Endothelial cell of umbilical vein (primary cell): Measurements from ENCODE around the gene ISL2. TPM values are rescaled to one million over a fixed set of nuclear protein-coding genes. Genes with fewer than 3 reads are reported as not detected.

Experiments used
- BruUV-seq: library from RNA; stranded (reverse); fragments of 400-500 nt; replicated peaks from 2 replicates; lab custom pipeline; 2021; lab: Mats Ljungman, UMichigan
- CTCF ChIA-PET: fragments of 300-600, 350-600 bp; sonication (Branson Sonifier 250); formaldehyde crosslinking; loops from one replicate; lab custom pipeline; 2021; ENCODE audit warnings: antibody characterized with exemption, inconsistent platforms; lab: Charles Lee
- POLR2A ChIA-PET: fragments of 300-600, 350-600 bp; sonication (Branson Sonifier 250); formaldehyde crosslinking; loops from one replicate; lab custom pipeline; 2021; ENCODE audit warnings: antibody characterized with exemption, inconsistent platforms; lab: Charles Lee
- DNase-seq: peaks from one replicate; pipeline ENCODE4 v3.0.0-alpha.2; 2011; ENCODE audit warnings: low read depth, low spot score
- FAIRE-seq: peaks from 2 replicates; lab custom pipeline; 2011; peaks lifted over from hg19 to GRCh38; lab: Jason Lieb, UNC
- H2AFZ ChIP-seq: 2 replicates; pipeline ENCODE4 v1.6.0; 2012; ENCODE audit warnings: low read depth, low read length, control low read depth, inconsistent platforms
- H3K27ac ChIP-seq: 2 replicates; pipeline ENCODE4 v1.5.1; 2011; ENCODE audit warnings: low read depth, mild to moderate bottlenecking, control low read depth, low read length, moderate library complexity; ENCODE audit not compliant: insufficient read depth
- H3K27me3 ChIP-seq, 2 experiments: 2 replicates each; pipeline versions ENCODE4 v1.6.0 to v1.6.1; 2011; ENCODE audit warnings: low read length in 2 of 2, mixed read lengths in 1 of 2; ENCODE audit not compliant: control insufficient read depth in 2 of 2, insufficient read depth in 2 of 2
- H3K36me3 ChIP-seq, 2 experiments: 2 replicates in 1 of 2; 3 replicates in 1 of 2; pipeline ENCODE4 v1.5.1; 2011; ENCODE audit warnings: low read length in 2 of 2, mild to moderate bottlenecking in 1 of 2, moderate library complexity in 1 of 2; ENCODE audit not compliant: control insufficient read depth in 2 of 2, insufficient read depth in 2 of 2; ENCODE audit errors: extremely low read depth in 1 of 2
- H3K4me1 ChIP-seq: 3 replicates; pipeline ENCODE4 v1.5.1; 2011; ENCODE audit warnings: mild to moderate bottlenecking, low read length; ENCODE audit not compliant: control insufficient read depth, insufficient read depth; ENCODE audit errors: extremely low read depth
- H3K4me2 ChIP-seq: 2 replicates; pipeline ENCODE4 v1.6.1; 2011; ENCODE audit warnings: low read length, control low read depth, mixed read lengths; ENCODE audit not compliant: insufficient read depth
- H3K4me3 ChIP-seq, 3 experiments: fragments of 200-600 bp in 1 of 3; sonication (generic), shearing (Covaris generic) in 1 of 3; replicated peaks in 1 of 3; 2 replicates each; pipeline ENCODE4 v1.5.1; 2011 to 2016; ENCODE audit warnings: control low read depth in 3 of 3, low read length in 3 of 3, mild to moderate bottlenecking in 2 of 3, inconsistent platforms in 1 of 3, low read depth in 1 of 3, moderate library complexity in 1 of 3; ENCODE audit not compliant: insufficient read depth in 1 of 3
- H3K79me2 ChIP-seq: 2 replicates; pipeline ENCODE4 v1.6.0; 2012; ENCODE audit warnings: low read length, inconsistent platforms; ENCODE audit not compliant: control insufficient read depth, insufficient read depth
- H3K9ac ChIP-seq: replicated peaks from 2 replicates; pipeline ENCODE3; 2011; ENCODE audit warnings: low read length, control low read depth; ENCODE audit not compliant: insufficient read depth; ENCODE audit errors: extremely low read depth
- H3K9me1 ChIP-seq: replicated peaks from 3 replicates; pipeline ENCODE4 v1.6.0; 2011; ENCODE audit warnings: mild to moderate bottlenecking, low read length; ENCODE audit not compliant: control insufficient read depth, insufficient read depth; ENCODE audit errors: extremely low read depth
- H3K9me3 ChIP-seq: replicated peaks from 2 replicates; pipeline ENCODE4 v1.5.1; 2012; ENCODE audit warnings: low read length, inconsistent platforms; ENCODE audit not compliant: control insufficient read depth, insufficient read depth
- H4K20me1 ChIP-seq: replicated peaks from 2 replicates; pipeline ENCODE3; 2011; ENCODE audit warnings: mild to moderate bottlenecking, low read length; ENCODE audit not compliant: control insufficient read depth, insufficient read depth; ENCODE audit errors: extremely low read depth
- EZH2 ChIP-seq: IDR thresholded peaks from 2 replicates; pipeline ENCODE4 v1.6.1; 2012; ENCODE audit warnings: borderline replicate concordance, low read depth, mild to moderate bottlenecking, moderate library complexity, low read length, inconsistent platforms; ENCODE audit not compliant: severe bottlenecking
- dilution Hi-C: fragments of 300-500 bp; cut with MboI; formaldehyde crosslinking; loops from one replicate; pipeline ENCODE4 v1.15.0; 2019; ENCODE audit warnings: low sequenced_read_pairs; ENCODE audit not compliant: extremely low pct_ligation_motif_present
- intact Hi-C: fragments of 100-400 bp; cut with micrococcal nuclease; formaldehyde crosslinking; loops from one replicate; pipeline ENCODE4 v1.10.0; 2022
- polyA plus RNA-seq, 4 experiments: library from polyadenylated mRNA; depleted of rRNA in 3 of 4; stranded (reverse) in 3 of 4; unstranded in 1 of 4; fragments of >200 nt; gene quantifications; 2 replicates each; pipeline versions ENCODE4 v1.2.1 to v1.2.3, GENCODE V29; 2011 to 2012; ENCODE audit warnings: missing spikeins in 1 of 4
- total RNA-seq: library from RNA; stranded (reverse); gene quantifications from 2 replicates; pipeline ENCODE4 v1.2.3, GENCODE V29; 2021
- TF ChIP-seq, protein P1 (sequence below), 2 donors: IDR thresholded peaks; 1 replicate in 1 of 2; 2 replicates in 1 of 2; pipeline ENCODE4 v1.5.1; 2011; ENCODE audit warnings: low read length in 2 of 2, mild to moderate bottlenecking in 2 of 2, moderate library complexity in 2 of 2, control low read depth in 1 of 2, inconsistent platforms in 1 of 2, low read depth in 1 of 2; ENCODE audit not compliant: insufficient read depth in 1 of 2; ENCODE audit errors: extremely low read depth in 1 of 2
- TF ChIP-seq, protein P2 (sequence below): IDR thresholded peaks from 2 replicates; pipeline ENCODE4 v1.6.1; 2011; ENCODE audit not compliant: insufficient read depth, insufficient read length

ISL2 gene
- total and polyA plus RNA-seq, 2 donors (not counting 3 experiments of a cell fraction or from before 2014, with no cell fraction given): 0.10 TPM; not detected in 1

- intact Hi-C loops: loop anchor here (10.0 kb wide), 1 partner anchor 523 kb away; no protein-coding TSS in a partner anchor
Observed at GRCh38 chr15:76342058-76342381, 5.4 kb downstream of the ISL2 start.

More at GRCh38 chr15:76342058-76342381, 5.4 kb downstream of the ISL2 start:
- BruUV-seq: no TSS peak
- Histone ChIP-seq H3K4me2 (no peak overlapping the region), H3K36me3 (no peaks in the 10 kb centered on the region), H3K4me3 (no peak overlapping the region), H3K9ac (no peak overlapping the region), H2AFZ (no peak overlapping the region), H3K27me3 (peaks cover 88 to 100% of the 10 kb centered on the region in 2 experiments), H3K9me1 (no peaks in the 10 kb centered on the region), H3K4me1 (peaks cover 23% of the 10 kb centered on the region), H3K79me2 (no peaks in the 10 kb centered on the region), H3K9me3 (no peaks in the 10 kb centered on the region), H4K20me1 (no peaks in the 10 kb centered on the region), H3K27ac (no peak overlapping the region)
- no peak for DNase-seq
- FAIRE-seq: no peak
- POLR2A ChIA-PET: no interaction called here
- CTCF ChIA-PET: interaction anchor here (1.0 kb wide), 1 partner anchor 12 kb away, joined by 4 read pairs; no protein-coding TSS in a partner anchor
- peak; percentile 91 for TF ChIP-seq EZH2
- TF ChIP-seq, protein P1, sequence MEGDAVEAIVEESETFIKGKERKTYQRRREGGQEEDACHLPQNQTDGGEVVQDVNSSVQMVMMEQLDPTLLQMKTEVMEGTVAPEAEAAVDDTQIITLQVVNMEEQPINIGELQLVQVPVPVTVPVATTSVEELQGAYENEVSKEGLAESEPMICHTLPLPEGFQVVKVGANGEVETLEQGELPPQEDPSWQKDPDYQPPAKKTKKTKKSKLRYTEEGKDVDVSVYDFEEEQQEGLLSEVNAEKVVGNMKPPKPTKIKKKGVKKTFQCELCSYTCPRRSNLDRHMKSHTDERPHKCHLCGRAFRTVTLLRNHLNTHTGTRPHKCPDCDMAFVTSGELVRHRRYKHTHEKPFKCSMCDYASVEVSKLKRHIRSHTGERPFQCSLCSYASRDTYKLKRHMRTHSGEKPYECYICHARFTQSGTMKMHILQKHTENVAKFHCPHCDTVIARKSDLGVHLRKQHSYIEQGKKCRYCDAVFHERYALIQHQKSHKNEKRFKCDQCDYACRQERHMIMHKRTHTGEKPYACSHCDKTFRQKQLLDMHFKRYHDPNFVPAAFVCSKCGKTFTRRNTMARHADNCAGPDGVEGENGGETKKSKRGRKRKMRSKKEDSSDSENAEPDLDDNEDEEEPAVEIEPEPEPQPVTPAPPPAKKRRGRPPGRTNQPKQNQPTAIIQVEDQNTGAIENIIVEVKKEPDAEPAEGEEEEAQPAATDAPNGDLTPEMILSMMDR (IDR thresholded peaks at IDR 0.05; ENCODE audit: extremely low read depth in 1 of 2, insufficient read depth in 1 of 2, low read depth in 1 of 2, low read length in 2 of 2): no peak
- TF ChIP-seq, protein P2, sequence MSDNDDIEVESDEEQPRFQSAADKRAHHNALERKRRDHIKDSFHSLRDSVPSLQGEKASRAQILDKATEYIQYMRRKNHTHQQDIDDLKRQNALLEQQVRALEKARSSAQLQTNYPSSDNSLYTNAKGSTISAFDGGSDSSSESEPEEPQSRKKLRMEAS: no peak
- dilution Hi-C loops: no loop called here
